Esophagus muscularis mucosa (tissue), 3 donors: ENCODE measurements around the gene NFAM1.

ENCODE experiments used
- CTCF ChIP-seq, 3 experiments: fragments of 200-600 bp in 2 of 3; fragments of 450-650 bp in 1 of 3; sonication (generic) in 2 of 3; IDR thresholded peaks; one replicate each; pipeline ENCODE4 v1.5.1; 2017 to 2019; ENCODE audit warnings: antibody characterized with exemption in 3 of 3, mild to moderate bottlenecking in 2 of 3, moderate library complexity in 1 of 3
- POLR2A ChIP-seq: fragments of 450-650 bp; IDR thresholded peaks from one replicate; pipeline ENCODE4 v1.6.1; 2017; ENCODE audit warnings: antibody characterized with exemption, moderate library complexity, mild to moderate bottlenecking, low read depth
- POLR2AphosphoS5 ChIP-seq, 2 donors: sonication (generic); formaldehyde crosslinking; IDR thresholded peaks; one replicate each; pipeline ENCODE4 v1.6.1; 2017; ENCODE audit warnings: antibody characterized with exemption in 2 of 2

GRCh38 chr22:42345458-42345857, 86.7 kb downstream of the NFAM1 start:
- TF ChIP-seq CTCF (IDR thresholded peaks at IDR 0.05) (no peak), POLR2AphosphoS5 (IDR thresholded peaks at IDR 0.05) (no peak), POLR2A (no peak)
